OCI-LY3 (cell line): ENCODE data around the gene PDE1A.

Source experiments
- CTCF ChIP-seq: fragments of 200-600, 300-600 bp; sonication (generic); IDR thresholded peaks from 2 replicates; pipeline ENCODE4 v1.5.1; 2014; ENCODE audit warnings: antibody characterized with exemption, low read length, low read depth
- EZH2phosphoT487 ChIP-seq: fragments of 200-600 bp; shearing (Covaris generic); IDR thresholded peaks from 2 replicates; pipeline ENCODE4 v1.6.1; 2018; ENCODE audit warnings: antibody characterized with exemption, mixed run types, low read depth

GRCh38 chr2:182321096-182321495, 105.7 kb downstream of the PDE1A start:
- TF ChIP-seq CTCF: no peak
- TF ChIP-seq EZH2phosphoT487: no peak
